ENCODE results near the gene SORCS2. TPM values are rescaled to one million over a fixed set of nuclear protein-coding genes. Genes with fewer than 3 reads are reported as not detected.

SORCS2 gene
- total RNA-seq, 1 donor from 2014 or later = 5.2 TPM

- Histone ChIP-seq H3K4me1 (no peaks in the 10 kb centered on the region), H3K36me3 (no peaks in the 10 kb centered on the region), H3K4me2 (no peak overlapping the region), H3F3A (ENCODE audit: low read depth) (no peaks in the 10 kb centered on the region), H3K79me2 (ENCODE audit: low read depth) (no peaks in the 10 kb centered on the region), H4K20me1 (ENCODE audit: low read depth) (no peaks in the 10 kb centered on the region), H3K4me3 (no peak overlapping the region), H3K9ac (no peak overlapping the region), H2AFZ (replicated peaks) (no peak overlapping the region), H3K27ac (no peak overlapping the region), H3K9me3 (ENCODE audit: low read depth) (no peaks in the 10 kb centered on the region), H3K27me3 (no peaks in the 10 kb centered on the region)
- TF ChIP-seq CTCF (IDR thresholded peaks at IDR 0.05) (no peak), EZH2phosphoT487 (IDR thresholded peaks at IDR 0.05) (no peak), EZH2 (IDR thresholded peaks at IDR 0.05) (no peak)
- Mint-ChIP-seq H3K9me3 (peaks cover 1% of the 10 kb centered on the region), H3K27ac (no peak overlapping the region), H3K36me3 (peaks cover 2% of the 10 kb centered on the region), H3K4me3 (no peak overlapping the region), H3K27me3 (ENCODE audit: insufficient read depth, low read depth) (peaks cover 8% of the 10 kb centered on the region), H3K4me1 (peaks cover 5% of the 10 kb centered on the region)
- no peak for DNase-seq (ENCODE audit: low spot score)
Measured at GRCh38 chr4:7747062-7747385, 554.7 kb downstream of the SORCS2 start.

GRCh38 chr4:7747566-7747965 is 555.2 kb downstream of the SORCS2 start:
- H3K9me3 ChIP-seq (ENCODE audit: low read depth) = no peaks in the 10 kb centered on the region
- no peak overlapping the region for H3K27ac ChIP-seq
- no peak overlapping the region for H3K27ac Mint-ChIP-seq
- no peak overlapping the region for H3K4me3 Mint-ChIP-seq
- no peak overlapping the region for H3K4me2 ChIP-seq
- H3K79me2 ChIP-seq (ENCODE audit: low read depth) = no peaks in the 10 kb centered on the region
- TF ChIP-seq CTCF (IDR thresholded peaks at IDR 0.05) (no peak), EZH2phosphoT487 (IDR thresholded peaks at IDR 0.05) (no peak)
- peaks cover 1% of the 10 kb centered on the region for H3K9me3 Mint-ChIP-seq
- peaks cover 9% of the 10 kb centered on the region for H3K27me3 Mint-ChIP-seq (ENCODE audit: insufficient read depth, low read depth)
- H3K9ac ChIP-seq = no peak overlapping the region
- H3K36me3 ChIP-seq = no peaks in the 10 kb centered on the region
- H3K36me3 Mint-ChIP-seq = peaks cover 2% of the 10 kb centered on the region
- H2AFZ ChIP-seq (replicated peaks) = no peak overlapping the region
- H3F3A ChIP-seq (ENCODE audit: low read depth) = no peaks in the 10 kb centered on the region
- H4K20me1 ChIP-seq (ENCODE audit: low read depth) = no peaks in the 10 kb centered on the region
- no peak for DNase-seq (ENCODE audit: low spot score)
- H3K4me1 ChIP-seq = no peaks in the 10 kb centered on the region
- peaks cover 5% of the 10 kb centered on the region for H3K4me1 Mint-ChIP-seq
- H3K4me3 ChIP-seq = no peak overlapping the region
- H3K27me3 ChIP-seq = no peaks in the 10 kb centered on the region

GRCh38 chr4:7750523-7750922 is 558.2 kb downstream of the SORCS2 start:
- H3K27me3 Mint-ChIP-seq (ENCODE audit: insufficient read depth, low read depth) = peaks cover 19% of the 10 kb centered on the region

More at GRCh38 chr4:7750523-7750922, 558.2 kb downstream of the SORCS2 start:
- no peak overlapping the region for H3K9ac ChIP-seq
- no peaks in the 10 kb centered on the region for H3K36me3 Mint-ChIP-seq
- no peaks in the 10 kb centered on the region for H3K4me1 ChIP-seq
- H3K36me3 ChIP-seq = no peaks in the 10 kb centered on the region
- TF ChIP-seq CTCF (IDR thresholded peaks at IDR 0.05) = no peak
- no peak for TF ChIP-seq EZH2phosphoT487 (IDR thresholded peaks at IDR 0.05)
- H3K9me3 ChIP-seq (ENCODE audit: low read depth) = no peaks in the 10 kb centered on the region
- H3F3A ChIP-seq (ENCODE audit: low read depth) = no peaks in the 10 kb centered on the region
- H3K4me2 ChIP-seq = no peak overlapping the region
- no peaks in the 10 kb centered on the region for H3K27me3 ChIP-seq
- no peak overlapping the region for H3K4me3 ChIP-seq
- peaks cover 2% of the 10 kb centered on the region for H3K4me1 Mint-ChIP-seq
- no peaks in the 10 kb centered on the region for H4K20me1 ChIP-seq (ENCODE audit: low read depth)
- H3K27ac Mint-ChIP-seq = no peak overlapping the region
- H3K4me3 Mint-ChIP-seq = no peak overlapping the region
- H2AFZ ChIP-seq (replicated peaks) = no peak overlapping the region
- no peaks in the 10 kb centered on the region for H3K9me3 Mint-ChIP-seq
- H3K27ac ChIP-seq = no peak overlapping the region
- H3K79me2 ChIP-seq (ENCODE audit: low read depth) = no peaks in the 10 kb centered on the region
- no peak for DNase-seq (ENCODE audit: low spot score)

Data from neural progenitor cell (in vitro differentiated cells).